CD4-positive, alpha-beta T cell (primary cell): ENCODE measurements around the gene LBX2. TPM values are rescaled to one million over a fixed set of nuclear protein-coding genes. Genes with fewer than 3 reads are reported as not detected.
"Not testable (repeated sequence)": the region's sequence is repeated elsewhere in the genome, so short reads cannot be mapped to it uniquely, and the experiment has no call there.

Experiments
- ATAC-seq: fragments of 200-7000 bp; cut with Tn5 transposase; one replicate; pipeline ENCODE4 v1.10.0; 2022; ENCODE audit warnings: mild to moderate bottlenecking; ENCODE audit not compliant: poor library complexity
- CTCF ChIA-PET: fragments of 350-600 bp; sonication (Branson Sonifier 250); formaldehyde crosslinking; loops from one replicate; lab custom pipeline; 2021; ENCODE audit warnings: antibody characterized with exemption, inconsistent platforms; lab: Charles Lee
- POLR2A ChIA-PET: fragments of 350-600 bp; sonication (Branson Sonifier 250); formaldehyde crosslinking; loops from one replicate; lab custom pipeline; 2021; ENCODE audit warnings: antibody characterized with exemption, inconsistent platforms; lab: Charles Lee
- DNase-seq, 14 experiments: peaks; one replicate each; pipeline ENCODE4 v3.0.0-alpha.2; 2013 to 2020; ENCODE audit warnings: mixed read lengths in 2 of 14
- H3K27ac ChIP-seq, 2 donors: one replicate each; pipeline versions ENCODE4 v1.5.1 to v1.7.0; 2013; ENCODE audit warnings: low read length in 2 of 2, low read depth in 1 of 2, mild to moderate bottlenecking in 1 of 2
- H3K27me3 ChIP-seq, 2 experiments: 1 replicate in 1 of 2; 2 replicates in 1 of 2; pipeline versions ENCODE4 v1.6.1 to v1.7.0; 2013; ENCODE audit warnings: low read length in 2 of 2, control low read depth in 1 of 2, mild to moderate bottlenecking in 1 of 2, moderate library complexity in 1 of 2; ENCODE audit not compliant: insufficient read depth in 2 of 2, control insufficient read depth in 1 of 2
- H3K36me3 ChIP-seq: one replicate; pipeline ENCODE4 v1.6.1; 2013; ENCODE audit warnings: low read length, control low read depth; ENCODE audit not compliant: insufficient read depth
- H3K4me1 ChIP-seq: one replicate; pipeline ENCODE4 v1.6.1; 2013; ENCODE audit warnings: low read length, control low read depth; ENCODE audit not compliant: insufficient read depth
- H3K4me3 ChIP-seq: one replicate; pipeline ENCODE4 v1.5.1; 2013; ENCODE audit warnings: mild to moderate bottlenecking, low read length, moderate library complexity
- H3K9me3 ChIP-seq, 2 experiments: 1 replicate in 1 of 2; 2 replicates in 1 of 2; pipeline versions ENCODE4 v1.6.1 to v1.7.0; 2013; ENCODE audit warnings: low read length in 2 of 2, mild to moderate bottlenecking in 2 of 2, control low read depth in 1 of 2, moderate library complexity in 1 of 2; ENCODE audit not compliant: control insufficient read depth in 1 of 2, insufficient read depth in 1 of 2
- H3K27ac Mint-ChIP-seq: one replicate; pipeline ENCODE4 v1.8.0; 2020; ENCODE audit warnings: mixed read lengths
- H3K27me3 Mint-ChIP-seq: one replicate; pipeline ENCODE4 v1.8.0; 2021; ENCODE audit warnings: mixed read lengths
- H3K36me3 Mint-ChIP-seq: one replicate; pipeline ENCODE4 v1.8.0; 2021; ENCODE audit warnings: low read depth, mixed read lengths
- H3K4me1 Mint-ChIP-seq: one replicate; pipeline ENCODE4 v1.8.0; 2021; ENCODE audit warnings: low read depth, mixed read lengths
- H3K4me3 Mint-ChIP-seq: one replicate; pipeline ENCODE4 v1.8.0; 2020; ENCODE audit warnings: mild to moderate bottlenecking, mixed read lengths
- H3K9me3 Mint-ChIP-seq: one replicate; pipeline ENCODE4 v1.8.0; 2020; ENCODE audit warnings: mixed read lengths
- CTCF ChIP-seq: fragments of 200-600 bp; IDR thresholded peaks from one replicate; pipeline ENCODE4 v1.8.0; 2022; ENCODE audit warnings: antibody characterized with exemption, mild to moderate bottlenecking
- intact Hi-C, 2 experiments: fragments of 100-400 bp; cut with DNase I in 1 of 2; cut with micrococcal nuclease in 1 of 2; formaldehyde crosslinking; loops; one replicate each; pipeline versions ENCODE4 v1.15.1 to v1.9.0; 2023 to 2025; cut with DNase I, micrococcal nuclease
- total RNA-seq, 174 experiments: library from RNA in 2 of 174; stranded (reverse) in 2 of 174; gene quantifications; one replicate each; pipeline ENCODE4 v1.2.3 and lab custom pipeline; 2021 to 2026

Gene LBX2
- total RNA-seq, 2 experiments from 2014 or later, result not detected

- not testable (repeated sequence) for H3K27me3 Mint-ChIP-seq, H3K9me3 ChIP-seq, H3K27me3 ChIP-seq, H3K9me3 Mint-ChIP-seq, ATAC-seq, H3K4me3 ChIP-seq
- DNase-seq, result peak in 1 of 14 experiments; percentile 23
- H3K27ac Mint-ChIP-seq, result peak overlapping the region; percentile 98
- CTCF ChIA-PET, result interaction anchor here (6.2 kb wide), 1 partner anchor 22 kb away, joined by 61 read pairs; the partner anchor contains the start of genes CCDC142 and TTC31
- intact Hi-C loops, result loop anchor here (10.0 kb wide), 1 partner anchor 1225 kb away; the partner anchor contains the start of genes CCT7 (in 2 of the 2) and PRADC1 (in 2 of the 2)
- peak overlapping the region; percentile 95 for H3K4me3 Mint-ChIP-seq
- peak overlapping the region in 1 of 2 donors; percentile 4 for H3K27ac ChIP-seq
- peaks cover 48% of the 10 kb centered on the region for H3K4me1 ChIP-seq
- peaks cover 25% of the 10 kb centered on the region for H3K36me3 ChIP-seq
- H3K4me1 Mint-ChIP-seq, result peaks cover 66% of the 10 kb centered on the region
- POLR2A ChIA-PET, result interaction anchor here (1.7 to 6.5 kb wide), 6 partner anchors 11 to 115 kb away, joined by 5 to 225 read pairs (median 24); partner anchors contain the start of genes C2orf81, CCDC142, MRPL53 and PCGF1
- H3K36me3 Mint-ChIP-seq, result peaks cover 40% of the 10 kb centered on the region
Observed at GRCh38 chr2:74459503-74460118, 39.8 kb downstream of the LBX2 start.

GRCh38 chr2:74458938-74459363 lies 40.5 kb downstream of the LBX2 start:
- ChIA-PET POLR2A (interaction anchor here (0.6 to 6.5 kb wide), 24 partner anchors 12 to 721 kb away, joined by 3 to 225 read pairs (median 6); partner anchors contain the start of genes AUP1, C2orf81, CCDC142 and HTRA2), CTCF (interaction anchor here (0.6 to 6.2 kb wide), 4 partner anchors 10 to 73 kb away, joined by 3 to 61 read pairs (median 8); partner anchors contain the start of genes CCDC142, MRPL53 and TTC31)
- H3K9me3 ChIP-seq, result no peaks in the 10 kb centered on the region
- ATAC-seq, result no peak
- intact Hi-C loops, result loop anchor here (1.0 to 10.0 kb wide), 3 partner anchors 13 to 1224 kb away; partner anchors contain the start of genes CCT7 (in 2 of the 2), PRADC1 (in 2 of the 2), MRPL53 (in 1 of the 2) and TTC31 (in 1 of the 2)
- H3K4me1 ChIP-seq, result peaks cover 46% of the 10 kb centered on the region
- DNase-seq, result peak in 1 of 14 experiments; percentile 43
- peak overlapping the region; percentile 96 for H3K4me3 ChIP-seq
- H3K4me1 Mint-ChIP-seq, result peaks cover 65% of the 10 kb centered on the region
- H3K36me3 ChIP-seq, result peaks cover 25% of the 10 kb centered on the region
- peak overlapping the region; percentile 95 for H3K4me3 Mint-ChIP-seq
- peaks cover 40% of the 10 kb centered on the region for H3K36me3 Mint-ChIP-seq
- peak overlapping the region; percentile 82 to 100 for H3K27ac ChIP-seq
- no peaks in the 10 kb centered on the region for H3K27me3 Mint-ChIP-seq
- no peak for TF ChIP-seq CTCF
- no peaks in the 10 kb centered on the region for H3K9me3 Mint-ChIP-seq
- H3K27ac Mint-ChIP-seq, result peak overlapping the region; percentile 98
- H3K27me3 ChIP-seq, result no peaks in the 10 kb centered on the region

GRCh38 chr2:74458132-74458937 lies 41.1 kb downstream of the LBX2 start, which contains the start of gene WBP1:
Gene WBP1 (plus strand): TSS chr2:74458438. CDS start chr2:74458603, 165 bp downstream.
- no peaks in the 10 kb centered on the region for H3K9me3 Mint-ChIP-seq
- H3K4me3 Mint-ChIP-seq, result peak within 1 kb of the TSS; percentile 95
- ATAC-seq, result peak; percentile 80
- ChIA-PET CTCF (interaction anchor here (0.6 to 6.2 kb wide), 6 partner anchors 10 to 74 kb away, joined by 3 to 61 read pairs (median 4); partner anchors contain the start of genes CCDC142, MRPL53 and TTC31), POLR2A (interaction anchor here (0.5 to 6.5 kb wide), 33 partner anchors 12 to 1225 kb away, joined by 3 to 225 read pairs (median 5); partner anchors contain the start of genes AUP1, C2orf81, CCDC142 and CCT7)
- no peaks in the 10 kb centered on the region for H3K27me3 Mint-ChIP-seq
- peaks cover 44% of the 10 kb centered on the region for H3K4me1 ChIP-seq
- peaks cover 39% of the 10 kb centered on the region for H3K36me3 Mint-ChIP-seq
- H3K4me1 Mint-ChIP-seq, result peaks cover 64% of the 10 kb centered on the region
- H3K36me3 ChIP-seq, result peaks cover 25% of the 10 kb centered on the region
- intact Hi-C loops, result loop anchor here (1.0 to 10.0 kb wide), 3 partner anchors 14 to 1224 kb away; partner anchors contain the start of genes CCT7 (in 2 of the 2), PRADC1 (in 2 of the 2), MRPL53 (in 1 of the 2) and TTC31 (in 1 of the 2)
- peak within 1 kb of the TSS; percentile 100 for H3K27ac ChIP-seq
- peak; percentile 96 to 100 (median 98) for DNase-seq
- no peak for TF ChIP-seq CTCF
- H3K27me3 ChIP-seq, result no peaks in the 10 kb centered on the region
- peak within 1 kb of the TSS; percentile 98 for H3K27ac Mint-ChIP-seq
- no peaks in the 10 kb centered on the region for H3K9me3 ChIP-seq
- peak within 1 kb of the TSS; percentile 96 for H3K4me3 ChIP-seq
